HG03159 (cell line): ENCODE results near the gene IGFLR1.

Experiments
- ATAC-seq: cut with Tn5 transposase; IDR thresholded peaks from one replicate; pipeline ENCODE4 v1.9.1; 2021; ENCODE audit warnings: mild to moderate bottlenecking, moderate library complexity; ENCODE audit not compliant: unreplicated experiment

The IGFLR1 gene

GRCh38 chr19:35740423-35741202, 1.6 kb downstream of the IGFLR1 start:
- peak; percentile 58 for ATAC-seq

DNA sequence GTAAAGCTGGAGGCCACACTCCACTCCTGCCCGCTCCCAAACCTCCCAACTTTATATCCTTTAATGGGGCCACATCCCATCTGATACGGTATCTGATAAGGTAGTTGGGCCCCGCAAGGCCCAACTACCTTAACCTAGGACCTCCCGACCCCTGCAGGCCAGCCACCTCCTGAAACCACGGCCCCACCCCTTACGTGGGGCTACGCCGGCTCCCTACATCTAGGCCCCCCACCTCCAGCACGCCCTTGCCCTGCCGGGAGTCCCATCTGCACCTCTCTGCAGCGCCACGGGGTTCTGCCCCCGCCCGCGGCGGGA, 2.2 kb downstream of the IGFLR1 start:
- ATAC-seq = peak; percentile 3

- no peak for ATAC-seq
Observed at GRCh38 chr19:35739275-35740107, 2.8 kb downstream of the IGFLR1 start.

DNA sequence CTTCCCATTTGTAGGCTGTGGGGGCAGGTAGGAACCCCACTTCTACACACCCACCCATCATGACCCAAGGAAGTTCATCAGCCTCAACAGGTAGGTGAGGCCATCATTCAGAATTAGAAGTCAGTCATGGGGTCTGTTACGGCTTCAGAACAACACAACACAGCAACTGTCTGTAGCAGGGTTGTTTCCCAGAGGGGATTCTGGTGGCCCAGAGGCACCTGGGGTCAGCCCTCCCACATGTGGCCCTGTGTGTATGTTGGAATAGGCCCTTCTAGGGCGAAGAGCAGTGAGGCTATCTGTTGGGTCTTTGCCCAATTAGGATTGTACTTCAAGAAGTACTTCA, 3.4 kb downstream of the IGFLR1 start:
- no peak for ATAC-seq

DNA sequence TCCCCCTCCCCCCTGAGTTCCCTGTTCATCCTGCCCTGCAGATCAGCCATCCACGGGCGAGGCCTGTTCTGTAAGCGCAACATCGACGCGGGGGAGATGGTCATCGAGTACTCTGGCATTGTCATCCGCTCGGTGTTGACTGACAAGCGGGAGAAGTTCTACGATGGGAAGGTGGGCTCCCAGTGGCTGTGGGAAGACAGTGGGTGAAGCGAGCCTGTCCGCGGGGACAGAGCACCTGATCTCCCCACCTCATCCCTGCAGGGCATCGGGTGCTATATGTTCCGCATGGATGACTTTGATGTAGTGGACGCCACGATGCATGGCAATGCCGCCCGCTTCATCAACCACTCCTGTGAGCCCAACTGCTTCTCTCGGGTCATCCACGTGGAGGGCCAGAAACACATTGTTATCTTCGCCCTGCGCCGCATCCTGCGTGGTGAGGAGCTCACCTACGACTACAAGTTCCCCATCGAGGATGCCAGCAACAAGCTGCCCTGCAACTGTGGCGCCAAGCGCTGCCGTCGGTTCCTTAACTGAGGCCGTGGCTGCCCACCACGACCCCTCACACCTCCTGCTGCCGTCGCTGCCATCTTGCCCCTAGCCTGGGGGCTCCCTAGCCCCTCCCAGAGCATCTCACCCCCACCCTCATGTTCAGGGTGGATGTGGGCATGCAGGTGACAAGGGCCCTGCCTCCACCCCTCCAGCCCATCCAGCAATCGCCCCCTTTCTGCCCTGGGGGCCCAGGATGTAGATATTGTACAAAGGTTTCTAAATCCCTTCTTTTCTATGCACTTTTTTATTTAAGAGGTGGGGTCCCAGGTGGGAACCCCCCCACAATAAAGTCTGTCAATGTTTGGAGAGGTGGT, 4.0 kb downstream of the IGFLR1 start:
- no peak for ATAC-seq

DNA sequence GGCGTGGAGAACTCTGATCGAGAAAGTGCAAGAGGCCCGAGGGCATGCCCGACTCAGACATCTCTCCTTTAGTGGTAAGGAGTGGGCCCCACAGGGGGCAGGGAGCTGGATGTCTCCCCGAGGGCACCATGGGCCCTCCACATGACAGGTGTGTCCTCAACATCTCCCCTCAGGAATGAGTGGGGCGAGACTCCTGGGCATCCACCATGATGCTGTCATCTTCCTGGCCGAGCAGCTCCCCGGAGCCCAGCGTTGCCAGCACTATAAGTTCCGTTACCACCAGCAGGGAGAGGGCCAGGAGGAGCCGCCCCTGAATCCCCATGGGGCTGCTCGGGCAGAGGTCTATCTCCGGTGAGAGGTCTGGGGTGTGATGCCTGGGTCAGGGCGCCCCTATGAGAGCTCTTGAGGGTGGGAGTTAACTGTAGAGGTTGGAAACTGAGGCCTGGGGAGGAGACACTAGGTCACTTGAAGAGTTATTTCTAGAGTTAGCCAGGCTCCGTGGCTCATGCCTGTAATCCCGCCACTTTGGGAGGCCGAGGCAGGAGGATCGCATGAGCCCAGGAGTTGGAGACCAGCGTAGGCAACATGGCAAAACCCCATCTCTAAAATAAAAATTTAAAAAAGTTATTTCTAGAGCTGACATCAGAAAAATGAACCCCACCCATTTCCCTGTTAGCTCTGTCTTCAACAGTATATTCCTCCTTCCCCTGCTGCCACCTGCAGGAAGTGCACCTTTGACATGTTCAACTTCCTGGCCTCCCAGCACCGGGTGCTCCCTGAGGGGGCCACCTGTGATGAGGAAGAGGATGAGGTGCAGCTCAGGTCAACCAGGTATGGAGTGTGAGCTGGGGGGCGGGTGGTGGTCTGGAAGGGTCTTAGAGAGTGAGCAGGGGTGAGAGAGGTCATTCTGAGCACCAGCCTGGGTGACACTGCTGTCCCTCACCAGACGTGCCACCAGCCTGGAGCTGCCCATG, 5.1 kb downstream of the IGFLR1 start:
- no peak for ATAC-seq

- ATAC-seq = no peak
Observed at GRCh38 chr19:35734889-35735288, 7.4 kb downstream of the IGFLR1 start.

- no peak for ATAC-seq
Observed at GRCh38 chr19:35734273-35734672, 8.0 kb downstream of the IGFLR1 start.

DNA sequence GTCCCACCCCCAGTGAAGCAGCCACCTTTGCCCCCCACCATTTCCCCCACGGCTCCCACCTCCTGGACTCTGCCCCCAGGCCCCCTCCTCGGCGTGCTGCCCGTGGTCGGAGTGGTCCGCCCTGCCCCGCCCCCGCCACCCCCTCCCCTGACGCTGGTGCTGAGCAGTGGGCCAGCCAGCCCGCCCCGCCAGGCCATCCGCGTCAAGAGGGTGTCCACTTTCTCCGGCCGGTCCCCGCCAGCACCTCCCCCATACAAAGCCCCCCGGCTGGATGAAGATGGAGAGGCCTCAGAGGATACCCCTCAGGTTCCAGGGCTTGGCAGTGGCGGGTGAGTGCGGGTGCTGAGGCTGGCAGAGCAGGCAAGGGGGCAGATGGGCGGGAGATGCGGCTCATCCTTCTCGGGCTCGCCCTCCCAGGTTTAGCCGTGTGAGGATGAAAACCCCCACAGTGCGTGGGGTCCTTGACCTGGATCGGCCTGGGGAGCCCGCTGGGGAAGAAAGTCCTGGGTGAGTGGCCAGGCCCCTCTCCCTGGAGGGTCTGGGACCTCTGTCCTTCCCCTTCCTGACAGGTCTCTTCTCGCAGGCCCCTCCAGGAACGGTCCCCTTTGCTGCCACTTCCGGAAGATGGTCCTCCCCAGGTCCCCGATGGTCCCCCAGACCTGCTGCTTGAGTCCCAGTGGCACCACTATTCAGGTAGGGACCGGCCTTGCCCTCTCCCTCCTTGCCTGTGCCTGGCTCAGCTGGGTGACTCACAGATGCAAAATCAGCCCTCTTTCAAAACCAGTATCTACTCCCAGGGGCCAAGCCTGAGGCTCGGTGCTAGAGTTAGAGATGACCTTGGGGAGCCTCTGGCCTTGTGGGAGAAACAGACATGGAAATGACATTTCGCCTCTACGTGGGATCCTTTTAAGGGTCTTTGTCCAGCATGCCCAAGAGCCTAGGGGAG, 8.8 kb downstream of the IGFLR1 start:
- no peak for ATAC-seq

- ATAC-seq = no peak
Observed at GRCh38 chr19:35732540-35733179, 9.6 kb downstream of the IGFLR1 start.

DNA sequence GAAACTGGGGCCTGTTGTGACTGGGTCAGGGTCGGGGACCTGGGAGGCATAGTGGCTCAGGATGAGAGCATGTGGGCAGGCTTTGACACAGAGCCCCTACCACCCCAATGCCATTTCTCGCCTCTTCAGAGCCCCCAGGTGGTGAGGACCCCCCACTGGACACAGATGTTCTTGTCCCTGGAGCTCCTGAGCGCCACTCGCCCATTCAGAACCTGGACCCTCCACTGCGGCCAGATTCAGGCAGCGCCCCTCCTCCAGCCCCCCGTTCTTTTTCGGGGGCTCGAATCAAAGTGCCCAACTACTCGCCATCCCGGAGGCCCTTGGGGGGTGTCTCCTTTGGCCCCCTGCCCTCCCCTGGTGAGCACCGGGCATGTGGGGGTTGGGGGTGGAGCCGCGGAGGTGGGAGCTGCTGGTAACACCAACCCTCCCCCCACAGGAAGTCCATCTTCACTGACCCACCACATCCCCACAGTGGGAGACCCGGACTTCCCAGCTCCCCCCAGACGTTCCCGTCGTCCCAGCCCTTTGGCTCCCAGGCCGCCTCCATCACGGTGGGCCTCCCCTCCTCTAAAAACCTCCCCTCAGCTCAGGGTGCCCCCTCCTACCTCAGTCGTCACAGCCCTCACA, 10.4 kb downstream of the IGFLR1 start:
- ATAC-seq = no peak

GRCh38 chr19:35731353-35731752, 10.9 kb downstream of the IGFLR1 start:
- no peak for ATAC-seq

DNA sequence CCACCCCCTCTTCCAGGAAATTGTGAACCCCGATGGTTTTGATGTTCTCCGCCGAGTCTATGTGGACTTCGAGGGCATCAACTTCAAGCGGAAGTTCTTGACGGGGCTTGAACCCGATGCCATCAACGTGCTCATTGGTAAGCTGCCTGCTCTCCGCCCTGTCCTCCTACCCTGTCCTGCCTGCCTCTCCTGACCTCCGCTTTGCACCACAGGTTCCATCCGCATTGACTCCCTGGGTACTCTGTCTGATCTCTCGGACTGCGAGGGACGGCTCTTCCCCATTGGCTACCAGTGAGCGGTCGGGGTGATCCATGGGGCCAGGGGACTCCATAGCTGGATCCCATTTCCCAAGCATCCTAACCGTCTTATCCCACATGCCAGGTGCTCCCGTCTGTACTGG, 11.9 kb downstream of the IGFLR1 start:
- no peak for ATAC-seq

GRCh38 chr19:35729763-35730162, 12.5 kb downstream of the IGFLR1 start:
- no peak for ATAC-seq

DNA sequence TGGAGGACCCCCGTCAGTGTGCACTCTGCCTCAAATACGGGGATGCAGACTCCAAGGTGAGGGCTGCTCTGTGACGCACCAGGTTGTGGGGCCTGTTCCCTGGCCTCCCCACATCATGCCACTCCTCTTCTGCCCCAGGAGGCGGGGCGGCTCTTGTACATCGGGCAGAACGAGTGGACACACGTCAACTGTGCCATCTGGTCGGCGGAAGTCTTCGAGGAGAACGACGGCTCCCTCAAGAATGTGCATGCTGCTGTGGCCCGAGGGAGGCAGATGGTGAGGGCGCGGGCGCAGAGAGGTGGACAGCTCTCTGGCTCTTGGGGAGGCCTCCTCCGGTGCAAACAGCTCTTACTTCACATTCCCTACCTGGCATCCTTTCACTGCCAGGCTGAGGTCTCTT, 13.2 kb downstream of the IGFLR1 start:
- ATAC-seq = no peak

GRCh38 chr19:35727956-35728706, 14.1 kb downstream of the IGFLR1 start:
- ATAC-seq = no peak

- ATAC-seq = no peak
Observed at GRCh38 chr19:35727053-35727955, 14.9 kb downstream of the IGFLR1 start.
